GM12873 (cell line): Measurements from ENCODE around the gene EIF3A.

Experiments
- CTCF ChIP-seq: IDR thresholded peaks from 2 replicates; pipeline ENCODE4 v1.5.1; 2012; ENCODE audit warnings: low read depth, mild to moderate bottlenecking, moderate library complexity, low read length, control low read depth; ENCODE audit not compliant: insufficient read depth; ENCODE audit errors: missing control alignments

The EIF3A gene

GRCh38 chr10:119051775-119052174, 28.8 kb downstream of the EIF3A start:
- no peak for TF ChIP-seq CTCF

DNA sequence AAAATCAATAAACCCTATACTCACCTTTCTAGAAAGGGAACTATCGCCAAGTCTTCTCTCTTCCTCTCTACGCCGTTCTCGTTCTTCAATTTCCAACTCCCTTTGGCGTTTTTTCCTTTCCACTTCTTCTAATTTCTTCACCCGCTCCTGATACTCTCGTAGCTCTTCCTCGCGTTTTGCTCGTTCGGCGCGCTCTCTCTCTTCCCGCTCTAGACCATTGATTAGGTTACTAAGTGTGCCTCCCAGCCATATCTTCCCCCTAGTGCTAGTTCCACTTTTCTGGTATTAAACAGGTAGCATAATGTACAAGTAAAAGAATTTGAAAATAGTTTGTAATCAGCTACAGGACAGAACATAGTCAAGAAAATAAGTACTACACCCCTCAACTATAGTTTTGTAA, 30.8 kb downstream of the EIF3A start:
- TF ChIP-seq CTCF = no peak

GRCh38 chr10:119049361-119049760, 31.3 kb downstream of the EIF3A start:
- TF ChIP-seq CTCF = no peak

DNA sequence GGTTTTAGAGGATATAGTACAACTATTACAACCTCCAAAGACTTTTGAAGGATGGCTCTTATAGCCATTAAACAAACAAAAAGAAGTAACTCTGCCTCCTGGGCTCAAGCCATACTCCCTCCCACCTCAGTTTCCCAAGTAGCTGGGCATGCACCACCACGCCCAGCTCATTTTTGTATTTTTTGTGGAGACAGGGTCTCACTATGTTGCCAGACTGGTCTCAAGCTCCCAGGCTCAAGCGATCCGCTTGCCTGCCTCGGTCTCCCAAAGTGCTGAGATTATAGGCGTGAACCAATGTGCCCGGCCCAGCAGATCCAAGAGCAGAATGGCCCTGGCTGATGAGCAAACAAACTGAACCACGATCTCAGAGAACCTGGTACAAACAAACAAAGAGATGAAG, 35.1 kb downstream of the EIF3A start:
- TF ChIP-seq CTCF = no peak

DNA sequence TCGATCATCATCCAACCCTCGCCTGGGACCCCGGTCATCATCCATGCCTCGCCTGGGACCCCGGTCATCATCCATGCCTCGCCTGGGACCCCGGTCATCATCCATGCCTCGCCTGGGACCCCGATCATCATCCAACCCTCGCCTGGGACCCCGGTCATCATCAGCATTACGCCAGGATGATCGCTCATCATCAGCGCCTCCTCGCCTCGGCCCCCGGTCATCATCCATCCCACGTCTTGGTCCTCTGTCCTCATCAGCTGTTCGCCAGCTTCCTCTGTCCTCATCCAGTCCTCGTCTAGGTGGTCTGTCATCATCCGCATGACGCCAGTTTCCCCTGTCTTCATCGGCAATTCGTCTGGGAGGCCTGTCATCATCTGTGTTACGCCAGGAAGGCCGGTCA, 38.4 kb downstream of the EIF3A start:
- no peak for TF ChIP-seq CTCF

DNA sequence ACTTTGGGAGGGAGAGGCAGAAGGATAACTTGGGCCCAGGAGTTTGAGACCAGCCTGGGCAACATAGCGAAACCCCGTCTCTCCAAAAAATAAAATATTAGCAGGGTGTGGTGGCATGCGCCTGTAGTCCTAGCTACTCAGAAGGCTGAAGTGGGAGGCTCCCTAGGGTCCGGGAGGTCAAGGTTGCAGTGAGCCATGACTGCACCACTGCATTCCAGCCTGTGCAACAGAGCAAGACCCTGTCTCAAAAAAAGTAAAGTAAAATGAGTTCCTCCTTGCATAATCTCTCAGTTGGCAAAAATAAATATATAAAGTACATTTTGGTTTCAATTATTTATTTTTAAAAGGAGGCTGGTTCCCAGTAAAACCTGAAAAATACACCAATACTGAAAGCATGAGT, 39.3 kb downstream of the EIF3A start:
- no peak for TF ChIP-seq CTCF

DNA sequence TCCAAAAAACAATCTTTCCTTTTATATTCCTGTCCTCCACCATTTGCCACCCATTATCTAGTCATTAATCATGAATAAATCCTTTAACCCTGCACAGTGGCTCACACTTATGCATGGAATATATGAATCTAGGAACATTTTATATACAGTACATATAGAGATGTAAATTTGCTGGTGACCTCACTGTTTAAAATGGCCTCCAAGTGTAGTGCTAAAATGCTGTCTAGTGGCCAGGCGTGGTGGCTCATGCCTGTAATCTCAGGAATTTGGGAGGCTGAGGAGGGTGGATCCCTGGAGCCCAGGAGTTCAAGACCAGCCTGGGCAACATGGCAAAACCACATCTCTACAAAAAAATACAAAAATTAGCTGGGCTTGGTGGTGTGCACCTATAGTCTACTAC, 41.5 kb downstream of the EIF3A start:
- TF ChIP-seq CTCF = no peak
